NCI-H146 treated with DMSO at 0.1 percent for 48 hours (cell line): ENCODE data around the gene PTPRN2.
"Not testable (repeated sequence)": the region's sequence is repeated elsewhere in the genome, so short reads cannot be mapped to it uniquely, and the experiment has no call there.

Source experiments
- DNase-seq: peaks from one replicate; lab custom pipeline; 2025; ENCODE audit not compliant: unreplicated experiment; lab: John Stamatoyannopoulos, UW

The PTPRN2 gene

GRCh38 chr7:157951300-157952049 is 636.1 kb downstream of the PTPRN2 start:
- no peak for DNase-seq

GRCh38 chr7:157949711-157950110 is 637.9 kb downstream of the PTPRN2 start:
- DNase-seq: no peak

GRCh38 chr7:157947504-157947903 is 640.1 kb downstream of the PTPRN2 start:
- no peak for DNase-seq

GRCh38 chr7:157946398-157947060 is 641.1 kb downstream of the PTPRN2 start:
- DNase-seq: no peak

- no peak for DNase-seq
These were observed 642.2 kb downstream of the PTPRN2 start for GRCh38 chr7:157945401-157945800.

- no peak for DNase-seq
These were observed 642.8 kb downstream of the PTPRN2 start for GRCh38 chr7:157944734-157945291.

GRCh38 chr7:157944051-157944450 is 643.6 kb downstream of the PTPRN2 start:
- DNase-seq: no peak

- no peak for DNase-seq
These were observed 644.1 kb downstream of the PTPRN2 start for GRCh38 chr7:157943561-157943960.

GRCh38 chr7:157941210-157941609 is 646.4 kb downstream of the PTPRN2 start:
- DNase-seq: no peak

- no peak for DNase-seq
These were observed 647.1 kb downstream of the PTPRN2 start for GRCh38 chr7:157940497-157940896.

- DNase-seq: no peak
These were observed 649.4 kb downstream of the PTPRN2 start for GRCh38 chr7:157938211-157938610.

- no peak for DNase-seq
These were observed 650.2 kb downstream of the PTPRN2 start for GRCh38 chr7:157937406-157937805.

GRCh38 chr7:157936976-157937375 is 650.6 kb downstream of the PTPRN2 start:
- DNase-seq: no peak

- not testable (repeated sequence) for DNase-seq
These were observed 651.9 kb downstream of the PTPRN2 start for GRCh38 chr7:157935721-157936120.

- not testable (repeated sequence) for DNase-seq
These were observed 654.1 kb downstream of the PTPRN2 start for GRCh38 chr7:157933219-157934155.

- DNase-seq: no peak
These were observed 655.0 kb downstream of the PTPRN2 start for GRCh38 chr7:157932498-157933218.

GRCh38 chr7:157930926-157931466 is 656.6 kb downstream of the PTPRN2 start:
- no peak for DNase-seq

- no peak for DNase-seq
These were observed 657.2 kb downstream of the PTPRN2 start for GRCh38 chr7:157930441-157930840.

- no peak for DNase-seq
These were observed 658.0 kb downstream of the PTPRN2 start for GRCh38 chr7:157929671-157930070.

- DNase-seq: no peak
These were observed 658.7 kb downstream of the PTPRN2 start for GRCh38 chr7:157928808-157929425.
